Caco-2 (cell line): ENCODE results near the gene GYPC. TPM values are rescaled to one million over a fixed set of nuclear protein-coding genes. Genes with fewer than 3 reads are reported as not detected.

ENCODE experiments used
- BruUV-seq: library from RNA; stranded (reverse); fragments of 400-500 nt; replicated peaks from 2 replicates; lab custom pipeline; 2021; lab: Mats Ljungman, UMichigan
- CTCF ChIA-PET: fragments of 300-600 bp; sonication (Branson Sonifier 250); formaldehyde crosslinking; loops from one replicate; lab custom pipeline; 2022; ENCODE audit warnings: antibody characterized with exemption; lab: Charles Lee
- POLR2A ChIA-PET: fragments of 300-600 bp; sonication (Branson Sonifier 250); formaldehyde crosslinking; loops from one replicate; lab custom pipeline; 2022; ENCODE audit warnings: antibody characterized with exemption; lab: Charles Lee
- DNase-seq, 2 experiments: peaks; one replicate each; pipeline versions ENCODE4 v3.0.0 to v3.0.0-alpha.2; 2020 to 2022
- H3K27me3 ChIP-seq: replicated peaks from 2 replicates; pipeline ENCODE4 v1.6.0; 2011; ENCODE audit warnings: low read length; ENCODE audit not compliant: control insufficient read depth, insufficient read depth
- H3K36me3 ChIP-seq: 2 replicates; pipeline ENCODE4 v1.5.1; 2011; ENCODE audit warnings: low read length; ENCODE audit not compliant: control insufficient read depth, insufficient read depth
- H3K4me1 ChIP-seq: fragments of 250-450 bp; sonication (Bioruptor Pico); 2 replicates; pipeline ENCODE4 v1.5.1; 2020; ENCODE audit warnings: mild to moderate bottlenecking
- H3K4me3 ChIP-seq: 2 replicates; pipeline ENCODE4 v1.5.1; 2011; ENCODE audit warnings: low read depth, mild to moderate bottlenecking, control low read depth, low read length
- H3K9me3 ChIP-seq: fragments of 250-450 bp; sonication (Bioruptor Pico); 2 replicates; pipeline ENCODE4 v1.5.1; 2020; ENCODE audit warnings: mild to moderate bottlenecking, moderate library complexity
- H3K27ac Mint-ChIP-seq: one replicate; pipeline ENCODE4 v1.8.0; 2022; ENCODE audit warnings: mixed read lengths; ENCODE audit not compliant: unreplicated experiment
- H3K27me3 Mint-ChIP-seq: one replicate; pipeline ENCODE4 v1.8.0; 2022; ENCODE audit warnings: mixed read lengths; ENCODE audit not compliant: insufficient read depth, unreplicated experiment
- H3K36me3 Mint-ChIP-seq: one replicate; pipeline ENCODE4 v1.8.0; 2022; ENCODE audit warnings: mild to moderate bottlenecking, mixed read lengths; ENCODE audit not compliant: insufficient read depth, unreplicated experiment
- H3K4me1 Mint-ChIP-seq: one replicate; pipeline ENCODE4 v1.8.0; 2022; ENCODE audit warnings: low read depth, mixed read lengths; ENCODE audit not compliant: unreplicated experiment
- H3K4me3 Mint-ChIP-seq: one replicate; pipeline ENCODE4 v1.8.0; 2022; ENCODE audit warnings: mild to moderate bottlenecking, moderate library complexity, mixed read lengths; ENCODE audit not compliant: unreplicated experiment
- H3K9me3 Mint-ChIP-seq: one replicate; pipeline ENCODE4 v1.8.0; 2022; ENCODE audit warnings: mixed read lengths; ENCODE audit not compliant: unreplicated experiment
- intact Hi-C: fragments of 100-400 bp; cut with micrococcal nuclease; formaldehyde crosslinking; loops from one replicate; pipeline ENCODE4 v1.10.0; 2022; ENCODE audit not compliant: unreplicated experiment
- total RNA-seq: library from RNA; stranded (reverse); gene quantifications from 2 replicates; pipeline ENCODE4 v1.2.3, GENCODE V29; 2022
- TF ChIP-seq, protein P1 (sequence below), 2 experiments: fragments of 200-600 bp in 1 of 2; IDR thresholded peaks; 1 replicate in 1 of 2; 2 replicates in 1 of 2; pipeline versions ENCODE4 v1.5.1 to v1.8.0; 2011 to 2022; ENCODE audit warnings: antibody characterized with exemption in 1 of 2, control low read depth in 1 of 2, inconsistent platforms in 1 of 2, low read depth in 1 of 2, low read length in 1 of 2, mild to moderate bottlenecking in 1 of 2, moderate library complexity in 1 of 2; ENCODE audit not compliant: insufficient read depth in 1 of 2, severe bottlenecking in 1 of 2, unreplicated experiment in 1 of 2

Gene GYPC
- total RNA-seq, 1 experiment from 2014 or later = not detected

- ChIA-PET POLR2A (no interaction called here), CTCF (no interaction called here)
- no peak overlapping the region for H3K4me3 ChIP-seq
- H3K4me3 Mint-ChIP-seq = no peak overlapping the region
- peaks cover 17% of the 10 kb centered on the region for H3K27me3 Mint-ChIP-seq
- no peaks in the 10 kb centered on the region; the same call in 1 of the 2 replicates for H3K27me3 ChIP-seq
- TF ChIP-seq, protein P1, sequence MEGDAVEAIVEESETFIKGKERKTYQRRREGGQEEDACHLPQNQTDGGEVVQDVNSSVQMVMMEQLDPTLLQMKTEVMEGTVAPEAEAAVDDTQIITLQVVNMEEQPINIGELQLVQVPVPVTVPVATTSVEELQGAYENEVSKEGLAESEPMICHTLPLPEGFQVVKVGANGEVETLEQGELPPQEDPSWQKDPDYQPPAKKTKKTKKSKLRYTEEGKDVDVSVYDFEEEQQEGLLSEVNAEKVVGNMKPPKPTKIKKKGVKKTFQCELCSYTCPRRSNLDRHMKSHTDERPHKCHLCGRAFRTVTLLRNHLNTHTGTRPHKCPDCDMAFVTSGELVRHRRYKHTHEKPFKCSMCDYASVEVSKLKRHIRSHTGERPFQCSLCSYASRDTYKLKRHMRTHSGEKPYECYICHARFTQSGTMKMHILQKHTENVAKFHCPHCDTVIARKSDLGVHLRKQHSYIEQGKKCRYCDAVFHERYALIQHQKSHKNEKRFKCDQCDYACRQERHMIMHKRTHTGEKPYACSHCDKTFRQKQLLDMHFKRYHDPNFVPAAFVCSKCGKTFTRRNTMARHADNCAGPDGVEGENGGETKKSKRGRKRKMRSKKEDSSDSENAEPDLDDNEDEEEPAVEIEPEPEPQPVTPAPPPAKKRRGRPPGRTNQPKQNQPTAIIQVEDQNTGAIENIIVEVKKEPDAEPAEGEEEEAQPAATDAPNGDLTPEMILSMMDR (IDR thresholded peaks at IDR 0.05; ENCODE audit: insufficient read depth in 1 of 2, low read depth in 1 of 2, low read length in 1 of 2, severe bottlenecking in 1 of 2, unreplicated experiment in 1 of 2) = no peak
- H3K36me3 Mint-ChIP-seq = no peaks in the 10 kb centered on the region
- no TSS peak for BruUV-seq
- H3K27ac Mint-ChIP-seq = no peak overlapping the region
- DNase-seq = no peak
- no peaks in the 10 kb centered on the region for H3K4me1 Mint-ChIP-seq
- no peaks in the 10 kb centered on the region for H3K9me3 ChIP-seq
- H3K36me3 ChIP-seq = no peaks in the 10 kb centered on the region; the same call in 1 of the 2 replicates
- intact Hi-C loops = no loop called here
- no peaks in the 10 kb centered on the region for H3K9me3 Mint-ChIP-seq
- H3K4me1 ChIP-seq = no peaks in the 10 kb centered on the region
Observed at GRCh38 chr2:126665483-126665882, 9.5 kb downstream of the GYPC start.

DNA sequence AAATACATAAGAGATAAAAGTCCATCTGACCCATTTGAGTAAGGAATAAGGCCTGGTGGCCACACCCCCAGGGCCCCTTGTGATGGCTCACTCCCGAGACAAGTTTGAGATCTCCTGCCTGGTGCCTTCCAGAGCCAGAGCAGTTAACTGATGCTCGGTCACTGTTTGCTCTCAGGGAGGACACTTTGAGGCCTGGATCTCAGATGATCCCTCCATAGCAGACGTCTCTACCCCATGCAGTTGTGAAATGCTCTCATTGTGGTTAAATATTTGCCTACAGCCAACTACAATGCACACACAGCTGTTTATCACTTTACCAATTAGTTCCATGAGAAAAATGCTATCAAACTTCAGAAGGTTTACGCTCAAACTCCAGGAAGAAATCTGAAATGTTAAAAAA lies 12.3 kb downstream of the GYPC start:
- intact Hi-C loops = no loop called here
- Histone ChIP-seq H3K27me3 (no peaks in the 10 kb centered on the region; the same call in none of the 2 replicates), H3K36me3 (no peaks in the 10 kb centered on the region; the same call in 1 of the 2 replicates), H3K4me3 (no peak overlapping the region), H3K4me1 (no peaks in the 10 kb centered on the region), H3K9me3 (no peaks in the 10 kb centered on the region)
- Mint-ChIP-seq H3K4me3 (no peak overlapping the region), H3K36me3 (no peaks in the 10 kb centered on the region), H3K9me3 (no peaks in the 10 kb centered on the region), H3K27me3 (peaks cover 19% of the 10 kb centered on the region), H3K4me1 (no peaks in the 10 kb centered on the region), H3K27ac (no peak overlapping the region)
- CTCF ChIA-PET = no interaction called here
- POLR2A ChIA-PET = no interaction called here
- BruUV-seq = no TSS peak
- TF ChIP-seq, protein P1 (IDR thresholded peaks at IDR 0.05; ENCODE audit: insufficient read depth in 1 of 2, low read depth in 1 of 2, low read length in 1 of 2, severe bottlenecking in 1 of 2, unreplicated experiment in 1 of 2) = no peak
- no peak for DNase-seq

- no TSS peak for BruUV-seq
- Mint-ChIP-seq H3K27me3 (peaks cover 18% of the 10 kb centered on the region), H3K9me3 (no peaks in the 10 kb centered on the region), H3K4me3 (no peak overlapping the region), H3K4me1 (no peaks in the 10 kb centered on the region), H3K36me3 (no peaks in the 10 kb centered on the region), H3K27ac (no peak overlapping the region)
- TF ChIP-seq, protein P1 (IDR thresholded peaks at IDR 0.05; ENCODE audit: insufficient read depth in 1 of 2, low read depth in 1 of 2, low read length in 1 of 2, severe bottlenecking in 1 of 2, unreplicated experiment in 1 of 2) = no peak
- intact Hi-C loops = no loop called here
- H3K4me3 ChIP-seq = no peak overlapping the region
- H3K27me3 ChIP-seq = peaks cover 3% of the 10 kb centered on the region; the same call in 1 of the 2 replicates
- no peaks in the 10 kb centered on the region; the same call in 1 of the 2 replicates for H3K36me3 ChIP-seq
- H3K4me1 ChIP-seq = no peaks in the 10 kb centered on the region
- ChIA-PET POLR2A (no interaction called here), CTCF (no interaction called here)
- H3K9me3 ChIP-seq = no peaks in the 10 kb centered on the region
- no peak for DNase-seq
Observed at GRCh38 chr2:126669772-126670171, 13.8 kb downstream of the GYPC start.
